Neural cell (in vitro differentiated cells): ENCODE measurements around the gene ATXN7L1.

ENCODE experiments used
- EZH2 ChIP-seq: fragments of 200-600, 300-800 bp; shearing (Covaris generic), sonication (generic); IDR thresholded peaks from 2 replicates; pipeline ENCODE4 v1.6.1; 2014; ENCODE audit warnings: antibody characterized with exemption, low read length, borderline replicate concordance, mild to moderate bottlenecking; ENCODE audit not compliant: insufficient read depth, poor library complexity, severe bottlenecking
- RAD21 ChIP-seq: fragments of 450-650 bp; conservative IDR thresholded peaks from 2 replicates; pipeline ENCODE4 v1.6.1; 2014; ENCODE audit warnings: antibody characterized with exemption, mild to moderate bottlenecking, moderate library complexity
- REST ChIP-seq: IDR thresholded peaks from 2 replicates; pipeline ENCODE4 v1.6.1; 2012; ENCODE audit warnings: borderline replicate concordance
- TF ChIP-seq, protein P1 (sequence below): fragments of 450-650 bp; IDR thresholded peaks from 2 replicates; pipeline ENCODE4 v1.5.1; 2014; ENCODE audit warnings: antibody characterized with exemption, mild to moderate bottlenecking, moderate library complexity; ENCODE audit not compliant: poor library complexity, severe bottlenecking

DNA sequence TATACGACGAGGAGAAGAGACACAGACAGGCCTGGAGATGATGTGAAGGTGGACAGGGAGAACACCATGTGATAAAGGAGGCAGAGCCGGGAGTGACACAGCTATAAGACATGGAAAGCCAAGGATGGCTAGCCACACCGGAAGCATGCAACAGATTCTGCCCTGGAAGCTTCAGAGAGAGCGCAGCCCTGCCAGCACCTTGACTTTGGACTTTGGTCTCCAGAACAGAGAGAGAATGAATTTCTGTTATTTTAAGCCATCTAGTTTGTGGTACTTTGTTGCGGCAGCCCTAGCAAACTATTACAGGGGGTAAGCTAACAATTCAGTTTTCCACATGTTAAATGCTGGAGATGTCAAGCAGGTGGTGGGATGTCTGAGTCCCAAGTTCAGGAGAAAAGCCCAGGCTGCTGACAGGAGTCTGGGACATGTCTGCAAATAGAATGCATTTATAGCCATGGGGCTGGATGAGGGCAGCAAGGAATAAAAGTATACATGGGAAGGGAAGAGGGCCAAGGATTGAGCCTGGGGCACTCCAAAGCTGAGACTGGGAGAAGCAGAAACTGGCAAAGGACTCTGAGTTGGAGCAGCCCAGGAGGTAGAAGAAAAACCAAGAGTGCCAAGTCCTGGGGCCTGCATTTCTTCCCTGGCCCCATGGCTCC lies 65.1 kb downstream of the ATXN7L1 start:
- TF ChIP-seq RAD21 (no peak), REST (no peak), EZH2 (no peak)
- TF ChIP-seq, protein P1, sequence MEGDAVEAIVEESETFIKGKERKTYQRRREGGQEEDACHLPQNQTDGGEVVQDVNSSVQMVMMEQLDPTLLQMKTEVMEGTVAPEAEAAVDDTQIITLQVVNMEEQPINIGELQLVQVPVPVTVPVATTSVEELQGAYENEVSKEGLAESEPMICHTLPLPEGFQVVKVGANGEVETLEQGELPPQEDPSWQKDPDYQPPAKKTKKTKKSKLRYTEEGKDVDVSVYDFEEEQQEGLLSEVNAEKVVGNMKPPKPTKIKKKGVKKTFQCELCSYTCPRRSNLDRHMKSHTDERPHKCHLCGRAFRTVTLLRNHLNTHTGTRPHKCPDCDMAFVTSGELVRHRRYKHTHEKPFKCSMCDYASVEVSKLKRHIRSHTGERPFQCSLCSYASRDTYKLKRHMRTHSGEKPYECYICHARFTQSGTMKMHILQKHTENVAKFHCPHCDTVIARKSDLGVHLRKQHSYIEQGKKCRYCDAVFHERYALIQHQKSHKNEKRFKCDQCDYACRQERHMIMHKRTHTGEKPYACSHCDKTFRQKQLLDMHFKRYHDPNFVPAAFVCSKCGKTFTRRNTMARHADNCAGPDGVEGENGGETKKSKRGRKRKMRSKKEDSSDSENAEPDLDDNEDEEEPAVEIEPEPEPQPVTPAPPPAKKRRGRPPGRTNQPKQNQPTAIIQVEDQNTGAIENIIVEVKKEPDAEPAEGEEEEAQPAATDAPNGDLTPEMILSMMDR: no peak
